ENCODE measurements around the gene FGFR4. TPM values are rescaled to one million over a fixed set of nuclear protein-coding genes. Genes with fewer than 3 reads are reported as not detected.

The FGFR4 gene
- total RNA-seq, 3 donors from 2014 or later: 25.3 to 60.3 (median 28.9) TPM

GRCh38 chr5:177065491-177065890 lies 21.2 kb upstream of the FGFR4 start:
- Histone ChIP-seq H3K36me3 (ENCODE audit: low read depth) (no peaks in the 10 kb centered on the region), H3K4me3 (no peak overlapping the region), H3K9me3 (no peaks in the 10 kb centered on the region), H3K4me1 (ENCODE audit: low read depth) (peaks cover 6% of the 10 kb centered on the region)
- intact Hi-C loops (cut with DNase I, micrococcal nuclease): no loop called here
- no peak for TF ChIP-seq CTCF (IDR thresholded peaks at IDR 0.05)
- DNase-seq (peak in 1 of 3 donors; percentile 29), ATAC-seq (peak; percentile 82)

GRCh38 chr5:177066224-177066623 lies 20.5 kb upstream of the FGFR4 start:
- no peak for TF ChIP-seq CTCF (IDR thresholded peaks at IDR 0.05)
- Histone ChIP-seq H3K4me3 (no peak overlapping the region), H3K36me3 (ENCODE audit: low read depth) (no peaks in the 10 kb centered on the region), H3K4me1 (ENCODE audit: low read depth) (peaks cover 6% of the 10 kb centered on the region), H3K9me3 (no peaks in the 10 kb centered on the region)
- intact Hi-C loops (cut with DNase I, micrococcal nuclease): no loop called here
- peak; percentile 84 for ATAC-seq
- DNase-seq: no peak

DNA sequence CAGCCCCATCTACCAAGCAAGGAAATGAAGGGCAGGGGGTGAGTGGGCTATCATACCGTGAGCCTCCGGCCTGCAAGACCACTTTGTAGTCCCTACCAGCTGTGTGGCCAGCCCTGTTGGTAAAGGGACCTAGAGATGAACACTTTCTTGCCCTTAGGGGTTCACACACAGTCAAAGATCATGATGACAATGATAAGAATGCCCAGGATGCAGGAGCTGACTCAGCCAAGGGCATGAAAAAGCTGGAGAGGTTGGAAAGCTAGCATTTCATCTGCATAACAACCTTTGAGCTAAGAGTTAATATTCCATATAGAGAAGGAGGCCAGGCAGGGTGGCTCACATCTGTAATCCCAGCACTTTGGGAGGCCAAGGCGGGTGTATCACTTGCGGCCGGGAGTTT lies 19.2 kb upstream of the FGFR4 start:
- no peak for TF ChIP-seq CTCF (IDR thresholded peaks at IDR 0.05)
- Histone ChIP-seq H3K4me3 (no peak overlapping the region), H3K9me3 (no peaks in the 10 kb centered on the region), H3K4me1 (ENCODE audit: low read depth) (peaks cover 6% of the 10 kb centered on the region), H3K36me3 (ENCODE audit: low read depth) (no peaks in the 10 kb centered on the region)
- DNase-seq (no peak), ATAC-seq (no peak)
- intact Hi-C loops (cut with DNase I, micrococcal nuclease): no loop called here

DNA sequence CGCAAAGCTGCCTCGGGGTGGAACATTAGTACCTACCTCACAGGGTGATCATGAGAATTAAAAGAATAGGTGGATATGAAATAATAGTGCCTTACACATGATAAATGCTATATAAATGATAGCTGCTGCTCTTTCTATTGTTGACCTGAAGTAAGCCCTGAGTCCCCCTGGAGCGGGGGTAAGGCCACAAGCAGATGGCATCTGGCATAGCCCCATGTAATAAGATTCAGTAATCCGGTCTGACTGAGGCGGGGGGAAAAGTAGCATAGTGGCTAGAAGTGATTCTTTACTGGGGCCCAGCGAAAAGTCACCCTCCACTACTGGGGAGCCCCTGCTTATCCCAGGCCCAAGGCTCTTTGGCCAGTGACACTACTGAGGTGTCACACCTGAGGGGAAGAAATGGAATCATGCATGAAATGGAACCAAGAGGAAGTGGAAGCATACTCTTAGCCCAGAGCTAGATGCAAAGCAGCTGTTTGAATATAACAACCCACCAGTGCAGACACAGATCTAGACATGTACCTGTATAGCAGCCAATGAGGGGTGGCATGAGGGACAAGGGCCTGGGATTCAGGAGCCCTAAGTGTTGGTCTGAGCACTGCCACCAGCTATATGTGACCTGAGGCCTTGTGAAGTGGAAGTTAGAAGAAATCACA lies 16.1 kb upstream of the FGFR4 start:
- no peaks in the 10 kb centered on the region for H3K4me1 ChIP-seq (ENCODE audit: low read depth)
- DNase-seq (no peak), ATAC-seq (no peak)
- TF ChIP-seq CTCF (IDR thresholded peaks at IDR 0.05): no peak
- no peak overlapping the region for H3K4me3 ChIP-seq
- no peaks in the 10 kb centered on the region for H3K36me3 ChIP-seq (ENCODE audit: low read depth)
- intact Hi-C loops (cut with DNase I, micrococcal nuclease): no loop called here
- H3K9me3 ChIP-seq: no peaks in the 10 kb centered on the region

DNA sequence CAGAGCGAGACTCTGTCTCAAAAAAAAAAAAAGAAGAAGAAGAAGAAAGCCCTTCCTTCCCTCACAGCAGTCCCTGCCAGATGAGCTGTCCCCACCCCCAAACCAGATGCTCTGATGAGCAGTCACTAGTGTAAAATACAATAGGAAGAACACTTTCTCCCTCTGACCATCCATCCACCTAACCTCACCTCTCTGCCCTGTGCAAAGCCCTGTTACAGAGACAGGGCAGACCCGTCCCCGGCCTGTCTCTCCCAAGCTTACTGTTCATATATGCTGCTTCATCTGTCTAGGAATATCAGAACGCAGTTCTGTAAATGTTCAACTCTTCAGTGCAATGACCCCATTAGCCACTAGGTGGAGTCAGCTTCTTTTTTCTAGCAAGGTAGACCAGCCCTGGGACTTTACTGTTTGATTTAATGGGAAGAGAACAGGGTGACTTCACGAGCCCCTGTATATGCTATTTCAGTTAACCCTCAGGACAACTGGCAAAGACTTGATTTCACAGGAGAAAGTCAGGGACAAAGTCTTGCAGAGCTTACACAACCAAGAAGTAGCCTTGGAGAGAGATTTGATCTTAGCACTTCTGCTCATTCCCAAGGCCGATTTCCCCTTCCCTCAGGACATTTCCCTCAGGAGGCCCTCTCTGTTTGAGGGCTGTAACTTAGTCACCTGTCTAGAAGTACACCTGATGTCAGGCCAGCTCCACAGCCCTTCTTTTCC lies 14.9 kb upstream of the FGFR4 start:
- Histone ChIP-seq H3K4me3 (no peak overlapping the region), H3K9me3 (no peaks in the 10 kb centered on the region), H3K36me3 (ENCODE audit: low read depth) (no peaks in the 10 kb centered on the region), H3K4me1 (ENCODE audit: low read depth) (no peaks in the 10 kb centered on the region)
- intact Hi-C loops (cut with DNase I, micrococcal nuclease): no loop called here
- DNase-seq: peak in 1 of 3 donors; percentile 97
- TF ChIP-seq CTCF (IDR thresholded peaks at IDR 0.05): peak; percentile 75
- ATAC-seq: peak; percentile 93

All from mucosa of descending colon (tissue), 3 donors.